Activated CD4-positive, alpha-beta T cell treated with anti-CD3 and anti-CD28 coated beads, Interleukin-2, amount 50 U/mL, for 24 hours (primary cell): Measurements from ENCODE around the gene HOXD3.

Experiments
- DNase-seq, 2 donors: peaks; one replicate each; pipeline ENCODE4 v3.0.0-alpha.2; 2020; ENCODE audit warnings: low read depth in 1 of 2, low spot score in 1 of 2

HOXD3 gene

GRCh38 chr2:176206136-176206535 lies 49.0 kb downstream of the HOXD3 start:
- no peak for DNase-seq

GRCh38 chr2:176206682-176207081 lies 49.6 kb downstream of the HOXD3 start:
- no peak for DNase-seq

DNA sequence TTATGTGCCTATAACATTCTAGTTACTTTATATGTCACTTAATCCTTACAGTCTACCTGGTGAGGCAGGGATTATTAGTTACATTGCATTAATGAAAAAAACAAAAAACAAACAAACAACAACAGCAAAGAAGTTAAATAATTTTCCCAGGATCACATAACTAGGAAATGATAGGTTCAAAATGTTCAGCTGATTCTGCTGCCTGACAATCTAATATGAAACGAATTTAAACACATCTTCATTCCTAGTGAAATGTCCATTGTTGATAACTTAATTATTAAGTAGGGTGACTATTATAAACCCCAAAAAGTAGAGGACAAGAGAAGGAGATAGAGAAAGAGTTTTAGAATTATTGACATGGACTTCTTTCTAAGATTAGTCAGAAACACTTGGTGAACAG lies 54.0 kb downstream of the HOXD3 start:
- DNase-seq = no peak

DNA sequence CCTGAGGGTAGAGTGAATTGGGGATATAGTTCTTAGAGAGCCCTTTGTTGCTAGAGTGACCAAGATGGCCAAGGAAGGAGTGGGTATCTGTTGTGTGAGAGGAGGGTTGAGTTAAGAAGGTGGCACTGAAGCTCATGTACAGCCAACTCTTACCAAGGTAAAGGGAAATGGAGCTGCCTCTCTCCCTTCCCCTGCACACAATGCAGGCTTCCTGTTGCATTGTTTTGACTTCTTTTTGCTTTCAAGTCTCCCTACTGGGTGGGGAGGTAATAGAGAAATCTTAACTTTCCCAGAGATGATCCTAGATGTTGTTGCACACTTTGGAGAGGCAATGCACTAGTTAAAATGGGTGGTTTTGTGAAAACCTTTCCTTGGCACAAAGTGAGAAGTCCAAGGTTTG lies 55.2 kb downstream of the HOXD3 start:
- DNase-seq = no peak

- DNase-seq = no peak
Measured at GRCh38 chr2:176213406-176213805, 56.3 kb downstream of the HOXD3 start.
